Spinal cord (tissue), 10 donors: Measurements from ENCODE around the gene PRKCZ. TPM values are rescaled to one million over a fixed set of nuclear protein-coding genes. Genes with fewer than 3 reads are reported as not detected.

Experiments
- DNase-seq, 6 donors: peaks; one replicate each; pipeline versions ENCODE4 v3.0.0 to v3.0.0-alpha.2; 2013 to 2015; ENCODE audit warnings: low spot score in 6 of 6, low read depth in 4 of 6
- H3K27ac ChIP-seq: one replicate; pipeline ENCODE4 v1.5.1; 2013; ENCODE audit warnings: low read depth, low read length, control low read depth
- H3K27me3 ChIP-seq: one replicate; pipeline ENCODE4 v1.6.1; 2013; ENCODE audit warnings: low read length; ENCODE audit not compliant: control insufficient read depth, insufficient read depth
- H3K36me3 ChIP-seq: one replicate; pipeline ENCODE4 v1.6.1; 2013; ENCODE audit warnings: low read length; ENCODE audit not compliant: control insufficient read depth, insufficient read depth
- H3K4me1 ChIP-seq: one replicate; pipeline ENCODE4 v1.6.1; 2013; ENCODE audit warnings: low read length; ENCODE audit not compliant: control insufficient read depth, insufficient read depth
- H3K4me3 ChIP-seq: one replicate; pipeline ENCODE4 v1.5.1; 2013; ENCODE audit warnings: low read depth, low read length, control low read depth
- H3K9me3 ChIP-seq: one replicate; pipeline ENCODE4 v1.6.1; 2013; ENCODE audit warnings: low read length; ENCODE audit not compliant: control insufficient read depth, insufficient read depth
- WGBS: methylation state at CpG from one replicate; pipeline ENCODE4 v1.1.5; 2013; ENCODE audit warnings: missing lambda C conversion rate; ENCODE audit not compliant: insufficient coverage; 5-methylcytosine and 5-hydroxymethylcytosine counted together
- polyA plus RNA-seq, 2 donors: library from polyadenylated mRNA; unstranded; fragments of 120-200 nt; gene quantifications; one replicate each; pipeline ENCODE4 v1.2.1, GENCODE V29; 2013; ENCODE audit not compliant: insufficient read length in 2 of 2
- total RNA-seq, 2 donors: library from RNA; depleted of rRNA in 1 of 2; stranded (reverse); fragments of 120-200 nt in 1 of 2; fragments of >200 nt in 1 of 2; gene quantifications; one replicate each; pipeline versions ENCODE4 v1.2.3 to v1.2.4, GENCODE V29; 2013 to 2014
- donor health status: healthy.

PRKCZ gene
- total and polyA plus RNA-seq, 4 donors = 33.2 to 131 (median 93.1) TPM

GRCh38 chr1:2072109-2072806, 22.0 kb downstream of the PRKCZ start:
- Histone ChIP-seq H3K9me3 (no peaks in the 10 kb centered on the region), H3K4me1 (peaks cover 51% of the 10 kb centered on the region), H3K4me3 (no peak overlapping the region), H3K27ac (no peak overlapping the region), H3K27me3 (no peaks in the 10 kb centered on the region), H3K36me3 (peaks cover 4% of the 10 kb centered on the region)
- no peak for DNase-seq
- WGBS = 67% methylated on average over 21 of the region's 25 CpGs

GRCh38 chr1:2072891-2073290, 22.7 kb downstream of the PRKCZ start:
- H3K4me3 ChIP-seq = peak overlapping the region; percentile 65
- H3K9me3 ChIP-seq = peaks cover under 1% of the 10 kb centered on the region
- DNase-seq = no peak
- 82% methylated on average over 8 of the region's 14 CpGs for WGBS
- no peaks in the 10 kb centered on the region for H3K27me3 ChIP-seq
- peaks cover 4% of the 10 kb centered on the region for H3K36me3 ChIP-seq
- no peak overlapping the region for H3K27ac ChIP-seq
- H3K4me1 ChIP-seq = peaks cover 52% of the 10 kb centered on the region

- peaks cover 52% of the 10 kb centered on the region for H3K4me1 ChIP-seq
- peak overlapping the region; percentile 65 for H3K4me3 ChIP-seq
- peaks cover 4% of the 10 kb centered on the region for H3K9me3 ChIP-seq
- WGBS = 11% methylated on average over 59 of the region's 59 CpGs
- H3K36me3 ChIP-seq = peaks cover 4% of the 10 kb centered on the region
- DNase-seq = peak; percentile 77 to 98 (median 84)
- H3K27ac ChIP-seq = peak overlapping the region; percentile 52
- H3K27me3 ChIP-seq = no peaks in the 10 kb centered on the region
Measured at GRCh38 chr1:2073382-2074230, 23.4 kb downstream of the PRKCZ start.

- no peaks in the 10 kb centered on the region for H3K27me3 ChIP-seq
- peak overlapping the region; percentile 65 for H3K4me3 ChIP-seq
- 22% methylated on average over 19 of the region's 19 CpGs for WGBS
- peaks cover 52% of the 10 kb centered on the region for H3K4me1 ChIP-seq
- DNase-seq = peak in 2 of 6 donors; percentile 31 to 61
- peaks cover 5% of the 10 kb centered on the region for H3K36me3 ChIP-seq
- peaks cover 4% of the 10 kb centered on the region for H3K9me3 ChIP-seq
- peak overlapping the region; percentile 52 for H3K27ac ChIP-seq
Measured at GRCh38 chr1:2074396-2074795, 24.2 kb downstream of the PRKCZ start.

GRCh38 chr1:2074944-2075740, 24.9 kb downstream of the PRKCZ start:
- peak in 2 of 6 donors; percentile 49 to 72 for DNase-seq
- H3K27ac ChIP-seq = peak overlapping the region; percentile 52
- peaks cover 4% of the 10 kb centered on the region for H3K9me3 ChIP-seq
- peaks cover 11% of the 10 kb centered on the region for H3K36me3 ChIP-seq
- peaks cover 52% of the 10 kb centered on the region for H3K4me1 ChIP-seq
- peak overlapping the region; percentile 65 for H3K4me3 ChIP-seq
- 28% methylated on average over 36 of the region's 38 CpGs for WGBS
- no peaks in the 10 kb centered on the region for H3K27me3 ChIP-seq

- Histone ChIP-seq H3K27ac (no peak overlapping the region), H3K27me3 (no peaks in the 10 kb centered on the region), H3K4me1 (peaks cover 51% of the 10 kb centered on the region), H3K9me3 (peaks cover 4% of the 10 kb centered on the region), H3K36me3 (peaks cover 12% of the 10 kb centered on the region), H3K4me3 (no peak overlapping the region)
- DNase-seq = no peak
- 97% methylated on average over 21 of the region's 21 CpGs for WGBS
Measured at GRCh38 chr1:2076826-2077225, 26.6 kb downstream of the PRKCZ start.

- peaks cover 12% of the 10 kb centered on the region for H3K36me3 ChIP-seq
- peaks cover 4% of the 10 kb centered on the region for H3K9me3 ChIP-seq
- no peak for DNase-seq
- 95% methylated on average over 3 of the region's 7 CpGs for WGBS
- no peak overlapping the region for H3K27ac ChIP-seq
- peaks cover 40% of the 10 kb centered on the region for H3K4me1 ChIP-seq
- H3K4me3 ChIP-seq = no peak overlapping the region
- no peaks in the 10 kb centered on the region for H3K27me3 ChIP-seq
Measured at GRCh38 chr1:2078170-2078569, 28.0 kb downstream of the PRKCZ start.

- peaks cover 16% of the 10 kb centered on the region for H3K36me3 ChIP-seq
- H3K9me3 ChIP-seq = peaks cover 4% of the 10 kb centered on the region
- no peaks in the 10 kb centered on the region for H3K27me3 ChIP-seq
- no peak overlapping the region for H3K4me3 ChIP-seq
- H3K4me1 ChIP-seq = peaks cover 27% of the 10 kb centered on the region
- no peak for DNase-seq
- 94% methylated on average over 28 of the region's 28 CpGs for WGBS
- H3K27ac ChIP-seq = no peak overlapping the region
Measured at GRCh38 chr1:2079396-2080085, 29.3 kb downstream of the PRKCZ start.

GRCh38 chr1:2080140-2080539, 29.9 kb downstream of the PRKCZ start:
- 98% methylated on average over 14 of the region's 16 CpGs for WGBS
- Histone ChIP-seq H3K27ac (no peak overlapping the region), H3K9me3 (peaks cover 4% of the 10 kb centered on the region), H3K4me3 (no peak overlapping the region), H3K36me3 (peaks cover 17% of the 10 kb centered on the region), H3K4me1 (peaks cover 21% of the 10 kb centered on the region), H3K27me3 (no peaks in the 10 kb centered on the region)
- no peak for DNase-seq
